WTC11 (cell line): ENCODE results near the gene GNAI3. TPM values are rescaled to one million over a fixed set of nuclear protein-coding genes. Genes with fewer than 3 reads are reported as not detected.

Source experiments
- ATAC-seq: fragments of 200-7000 bp; cut with Tn5 transposase; 2 replicates; pipeline ENCODE4 v1.10.0; 2021; ENCODE audit warnings: mild to moderate bottlenecking, moderate library complexity
- CTCF ChIA-PET: fragments of 300-600 bp; sonication (Branson Sonifier 250); formaldehyde crosslinking; loops from one replicate; lab custom pipeline; 2021; ENCODE audit warnings: antibody characterized with exemption; lab: Charles Lee
- POLR2A ChIA-PET: fragments of 350-600 bp; sonication (Branson Sonifier 250); formaldehyde crosslinking; loops from one replicate; lab custom pipeline; 2021; ENCODE audit warnings: antibody characterized with exemption; lab: Charles Lee
- DNase-seq: peaks from one replicate; pipeline ENCODE4 v3.0.0; 2021; ENCODE audit warnings: low spot score
- H3K27ac Mint-ChIP-seq: 2 replicates; pipeline ENCODE4 v1.8.0; 2021; ENCODE audit warnings: mixed read lengths
- H3K27me3 Mint-ChIP-seq: 2 replicates; pipeline ENCODE4 v1.8.0; 2021; ENCODE audit warnings: low read depth, mild to moderate bottlenecking, moderate library complexity, mixed read lengths
- H3K36me3 Mint-ChIP-seq: 2 replicates; pipeline ENCODE4 v1.8.0; 2021; ENCODE audit warnings: mixed read lengths
- H3K4me1 Mint-ChIP-seq: 2 replicates; pipeline ENCODE4 v1.8.0; 2022; ENCODE audit warnings: mixed read lengths
- H3K4me3 Mint-ChIP-seq: 2 replicates; pipeline ENCODE4 v1.8.0; 2021; ENCODE audit warnings: mild to moderate bottlenecking, moderate library complexity, mixed read lengths
- H3K9me3 Mint-ChIP-seq: 2 replicates; pipeline ENCODE4 v1.8.0; 2021; ENCODE audit warnings: mixed read lengths
- AFF4 ChIP-seq: sonication (generic); formaldehyde crosslinking; IDR thresholded peaks from 2 replicates; pipeline ENCODE4 v1.8.1; 2023; ENCODE audit warnings: mild to moderate bottlenecking, missing genetic modification reagents, borderline replicate concordance
- ATF3 ChIP-seq: sonication (generic); formaldehyde crosslinking; conservative IDR thresholded peaks from 2 replicates; pipeline ENCODE4 v1.8.1; 2022; ENCODE audit warnings: mild to moderate bottlenecking, missing genetic modification reagents
- CBFB ChIP-seq: sonication (generic); formaldehyde crosslinking; IDR thresholded peaks from 2 replicates; pipeline ENCODE4 v1.8.1; 2022; ENCODE audit warnings: mild to moderate bottlenecking, low read depth, missing genetic modification reagents
- E2F1 ChIP-seq: sonication (generic); formaldehyde crosslinking; IDR thresholded peaks from 2 replicates; pipeline ENCODE4 v1.8.0; 2022; ENCODE audit warnings: mild to moderate bottlenecking, missing genetic modification reagents
- E2F4 ChIP-seq: sonication (generic); formaldehyde crosslinking; IDR thresholded peaks from 2 replicates; pipeline ENCODE4 v1.8.1; 2022; ENCODE audit warnings: low read depth, mild to moderate bottlenecking, moderate library complexity, missing genetic modification reagents, borderline replicate concordance
- E2F5 ChIP-seq: sonication (generic); formaldehyde crosslinking; IDR thresholded peaks from 2 replicates; pipeline ENCODE4 v1.8.1; 2022; ENCODE audit warnings: mild to moderate bottlenecking, moderate library complexity, missing genetic modification reagents
- FOXJ3 ChIP-seq: sonication (generic); formaldehyde crosslinking; IDR thresholded peaks from 2 replicates; pipeline ENCODE4 v1.9.0; 2021; ENCODE audit warnings: missing genetic modification reagents, mild to moderate bottlenecking, borderline replicate concordance
- FOXK1 ChIP-seq: sonication (generic); formaldehyde crosslinking; IDR thresholded peaks from 2 replicates; pipeline ENCODE4 v1.8.0; 2022; ENCODE audit warnings: mild to moderate bottlenecking, moderate library complexity, missing genetic modification reagents
- FOXP4 ChIP-seq: sonication (generic); formaldehyde crosslinking; IDR thresholded peaks from 2 replicates; pipeline ENCODE4 v1.8.0; 2022; ENCODE audit warnings: mild to moderate bottlenecking, missing genetic modification reagents
- GABPB1 ChIP-seq: sonication (generic); formaldehyde crosslinking; IDR thresholded peaks from 2 replicates; pipeline ENCODE4 v1.8.1; 2023; ENCODE audit warnings: mild to moderate bottlenecking, missing genetic modification reagents
- GRHL2 ChIP-seq: fragments of 250-450 bp; sonication (Bioruptor Pico); IDR thresholded peaks from 2 replicates; pipeline ENCODE4 v1.8.0; 2022; ENCODE audit warnings: mild to moderate bottlenecking, moderate library complexity; ENCODE audit not compliant: insufficient replicate concordance, severe bottlenecking
- NFYB ChIP-seq: sonication (generic); formaldehyde crosslinking; conservative IDR thresholded peaks from 2 replicates; pipeline ENCODE4 v1.8.0; 2022; ENCODE audit warnings: low read depth, missing genetic modification reagents
- NR2C2 ChIP-seq: sonication (generic); formaldehyde crosslinking; IDR thresholded peaks from 2 replicates; pipeline ENCODE4 v1.8.0; 2022; ENCODE audit warnings: mild to moderate bottlenecking, missing genetic modification reagents
- OVOL2 ChIP-seq: fragments of 250-450 bp; sonication (Bioruptor Pico); IDR thresholded peaks from 2 replicates; pipeline ENCODE4 v1.9.0; 2021; ENCODE audit warnings: mild to moderate bottlenecking, borderline replicate concordance
- SMAD4 ChIP-seq: sonication (generic); formaldehyde crosslinking; IDR thresholded peaks from 2 replicates; pipeline ENCODE4 v1.8.0; 2022; ENCODE audit warnings: mild to moderate bottlenecking, missing genetic modification reagents
- TEAD1 ChIP-seq: sonication (generic); formaldehyde crosslinking; IDR thresholded peaks from 2 replicates; pipeline ENCODE4 v1.8.0; 2022; ENCODE audit warnings: mild to moderate bottlenecking, missing genetic modification reagents
- ZNF281 ChIP-seq: sonication (generic); formaldehyde crosslinking; IDR thresholded peaks from 2 replicates; pipeline ENCODE4 v1.8.0; 2023; ENCODE audit warnings: mild to moderate bottlenecking, missing genetic modification reagents
- ZNF512 ChIP-seq: sonication (generic); formaldehyde crosslinking; IDR thresholded peaks from 2 replicates; pipeline ENCODE4 v1.8.1; 2022; ENCODE audit warnings: missing genetic modification reagents, borderline replicate concordance
- total RNA-seq: library from RNA; stranded (reverse); gene quantifications from 3 replicates; pipeline ENCODE4 v1.2.3, GENCODE V29; 2021

GNAI3 gene
- total RNA-seq, 1 experiment from 2014 or later: 7.2 TPM

GRCh38 chr1:109547463-109548320 is 723 bp upstream of the GNAI3 start (continued):
- no peak for TF ChIP-seq FOXP4 (CRISPR knock-in tag)
- TF ChIP-seq CBFB (CRISPR knock-in tag): no peak
- TF ChIP-seq E2F4: no peak
- no peak for TF ChIP-seq FOXJ3 (CRISPR knock-in tag)

- ATAC-seq: no peak
- TF ChIP-seq AFF4: no peak
- TF ChIP-seq ATF3: no peak
- TF ChIP-seq E2F1 (CRISPR knock-in tag): no peak
- no peak for TF ChIP-seq NFYB
- no peak for TF ChIP-seq SMAD4
- no peak for TF ChIP-seq NR2C2 (CRISPR knock-in tag)
- no peak for TF ChIP-seq E2F5 (CRISPR knock-in tag)
- no peak for TF ChIP-seq FOXK1
- no peak for TF ChIP-seq ZNF512 (CRISPR knock-in tag)
- TF ChIP-seq ZNF281 (CRISPR knock-in tag): no peak
- TF ChIP-seq FOXP4 (CRISPR knock-in tag): no peak
- no peak for TF ChIP-seq OVOL2 (CRISPR knock-in tag)
- no peak for TF ChIP-seq GABPB1 (CRISPR knock-in tag)
- no peak for TF ChIP-seq GRHL2 (CRISPR knock-in tag)
- TF ChIP-seq TEAD1 (CRISPR knock-in tag): no peak
Measured at GRCh38 chr1:109556563-109556962, 8.1 kb downstream of the GNAI3 start.

More at GRCh38 chr1:109556563-109556962, 8.1 kb downstream of the GNAI3 start:
- Mint-ChIP-seq H3K36me3 (peaks cover 4% of the 10 kb centered on the region; the same call in 1 of the 2 replicates), H3K4me3 (no peak overlapping the region), H3K9me3 (peaks cover 4% of the 10 kb centered on the region), H3K4me1 (peaks cover 12% of the 10 kb centered on the region), H3K27me3 (no peaks in the 10 kb centered on the region), H3K27ac (no peak overlapping the region)
- ChIA-PET CTCF (no interaction called here), POLR2A (no interaction called here)
- DNase-seq: no peak
